ENCODE data around the gene P2RY8.
"Not testable (repeated sequence)": the region's sequence is repeated elsewhere in the genome, so short reads cannot be mapped to it uniquely, and the experiment has no call there.

Gene P2RY8

DNA sequence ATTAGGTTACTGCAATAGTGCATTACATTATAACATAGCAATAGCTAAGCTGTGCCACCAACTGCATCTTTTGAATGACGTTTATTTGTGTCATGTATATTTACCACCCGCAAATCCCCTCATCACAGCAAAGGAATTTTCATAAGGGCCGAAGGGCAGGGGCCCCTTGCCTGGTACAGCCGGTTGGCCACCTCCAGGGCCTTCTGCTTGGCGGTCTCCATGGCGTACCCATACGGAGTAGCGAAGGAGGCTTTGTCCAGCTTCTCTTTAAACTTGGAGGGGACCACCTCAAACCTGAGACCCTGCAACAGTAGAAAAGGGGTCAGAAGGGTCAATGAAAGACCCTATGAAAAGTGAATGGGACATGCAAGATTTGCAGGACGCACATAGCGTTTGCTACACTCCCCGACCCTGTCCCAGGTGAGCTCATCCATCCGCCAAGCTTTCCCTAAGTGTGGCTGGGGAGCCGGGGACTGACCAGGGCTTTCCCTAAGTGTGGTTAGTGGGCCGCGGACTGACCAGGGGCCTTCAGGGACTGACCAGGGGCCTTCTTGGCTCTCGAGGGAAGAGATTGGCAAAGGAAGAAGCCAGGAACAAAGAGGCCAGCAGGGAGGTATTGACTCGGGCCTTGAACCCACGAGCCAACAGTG is 94.8 kb downstream of the P2RY8 start:
- Histone ChIP-seq H3K4me1 (peaks cover 5% of the 10 kb centered on the region; the same call in 1 of the 2 replicates), H3K9ac (no peak overlapping the region), H3K4me3 (no peak overlapping the region), H3K4me2 (no peak overlapping the region), H3K27ac (no peak overlapping the region), H3K9me3 (peaks cover 83% of the 10 kb centered on the region), H4K20me1 (peaks cover 9% of the 10 kb centered on the region; the same call in 1 of the 2 replicates), H3K36me3 (peaks cover 88% of the 10 kb centered on the region), H3K27me3 (no peaks in the 10 kb centered on the region)
- TF ChIP-seq Cebpa-rat (IDR thresholded peaks at IDR 0.05) = no peak

DNA sequence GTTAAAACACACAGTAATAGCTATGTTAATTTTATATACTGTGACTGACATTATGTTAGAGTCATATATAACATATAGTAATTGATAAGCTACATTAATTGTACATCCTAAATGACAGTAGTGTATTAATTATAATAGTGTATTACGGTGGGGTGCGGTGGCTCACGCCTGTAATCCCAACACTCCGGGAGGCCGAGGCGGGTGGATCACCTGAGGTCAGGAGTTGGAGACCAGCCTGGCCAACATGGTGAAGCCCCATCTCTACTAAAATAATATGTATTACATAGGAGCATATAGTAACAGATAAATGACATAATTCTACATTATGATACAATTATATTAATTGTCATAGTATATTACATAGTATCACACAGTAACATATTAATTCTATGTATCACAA is 96.5 kb downstream of the P2RY8 start:
- H3K4me2 ChIP-seq = no peak overlapping the region
- H3K9me3 ChIP-seq = peaks cover 74% of the 10 kb centered on the region
- no peaks in the 10 kb centered on the region for H3K4me1 ChIP-seq
- peaks cover 94% of the 10 kb centered on the region for H3K36me3 ChIP-seq
- H4K20me1 ChIP-seq = peaks cover 9% of the 10 kb centered on the region; the same call in 1 of the 2 replicates
- no peaks in the 10 kb centered on the region for H3K27me3 ChIP-seq
- H3K9ac ChIP-seq = no peak overlapping the region
- H3K4me3 ChIP-seq = no peak overlapping the region
- H3K27ac ChIP-seq = no peak overlapping the region
- TF ChIP-seq Cebpa-rat (IDR thresholded peaks at IDR 0.05) = no peak

DNA sequence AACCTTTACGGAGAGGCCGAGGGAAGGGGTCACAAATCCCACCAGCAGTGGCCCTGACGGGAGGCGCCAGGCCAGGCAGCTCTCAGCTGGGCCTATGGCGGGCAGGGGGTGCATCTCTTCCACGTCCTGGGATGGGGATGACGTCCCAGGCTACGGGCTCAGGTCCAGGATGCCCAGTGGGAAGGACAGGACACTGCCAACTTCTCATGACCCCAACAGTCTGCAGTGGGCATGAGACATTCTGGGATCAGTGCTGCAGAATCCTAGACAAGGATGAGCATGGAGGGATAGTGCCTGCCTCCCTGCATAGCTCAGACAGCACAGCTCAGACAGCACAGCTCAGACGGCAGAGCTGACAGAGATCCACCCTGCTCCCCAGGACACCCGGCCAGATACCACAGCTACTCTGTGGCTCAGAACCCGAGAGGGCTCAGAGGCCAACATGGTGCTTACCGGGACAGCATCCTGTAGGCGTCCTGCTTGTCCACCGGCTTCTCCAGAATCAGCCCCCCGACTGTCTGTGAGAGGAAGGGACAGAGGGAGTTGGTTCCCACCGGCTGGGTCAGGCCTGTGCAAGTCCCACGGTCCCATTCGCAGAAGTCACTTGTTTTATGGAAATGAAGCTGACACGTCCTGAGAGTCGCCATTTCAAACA is 101.6 kb downstream of the P2RY8 start:
- peaks cover 88% of the 10 kb centered on the region for H3K36me3 ChIP-seq
- H3K4me3 ChIP-seq = no peak overlapping the region
- TF ChIP-seq Cebpa-rat (IDR thresholded peaks at IDR 0.05) = no peak

DNA sequence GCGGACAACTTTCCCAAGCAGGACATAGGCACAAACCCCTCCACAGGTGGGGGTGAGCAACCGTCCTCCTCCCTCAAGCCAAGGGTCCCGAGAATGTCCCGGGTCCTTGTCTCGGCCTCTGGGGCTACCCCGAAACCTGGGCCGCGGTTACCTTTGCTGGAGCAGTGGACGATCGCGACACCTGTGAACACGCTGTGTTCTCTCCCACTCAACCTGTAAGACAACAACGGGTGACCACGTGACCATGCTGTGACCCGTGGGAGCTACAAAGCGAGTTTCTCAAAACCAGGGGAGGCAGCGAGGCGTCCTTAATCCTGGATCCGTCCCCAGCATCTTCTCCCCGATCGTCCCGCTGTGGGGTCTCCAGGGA is 102.1 kb downstream of the P2RY8 start:
- H3K4me3 ChIP-seq = no peak overlapping the region
- H3K9ac ChIP-seq = no peak overlapping the region
- peaks cover 30% of the 10 kb centered on the region for H3K9me3 ChIP-seq
- no peaks in the 10 kb centered on the region for H3K4me1 ChIP-seq
- no peak overlapping the region for H3K27ac ChIP-seq
- no peaks in the 10 kb centered on the region for H4K20me1 ChIP-seq
- no peaks in the 10 kb centered on the region for H3K27me3 ChIP-seq
- no peak for TF ChIP-seq Cebpa-rat (IDR thresholded peaks at IDR 0.05)
- H3K36me3 ChIP-seq = peaks cover 88% of the 10 kb centered on the region
- no peak overlapping the region for H3K4me2 ChIP-seq

More for the DNA sequence above, 101.6 kb downstream of the P2RY8 start:
- no peaks in the 10 kb centered on the region for H3K27me3 ChIP-seq
- no peaks in the 10 kb centered on the region for H4K20me1 ChIP-seq
- no peaks in the 10 kb centered on the region for H3K4me1 ChIP-seq
- H3K4me2 ChIP-seq = no peak overlapping the region
- H3K9me3 ChIP-seq = peaks cover 35% of the 10 kb centered on the region
- no peak overlapping the region for H3K9ac ChIP-seq
- no peak overlapping the region for H3K27ac ChIP-seq

DNA sequence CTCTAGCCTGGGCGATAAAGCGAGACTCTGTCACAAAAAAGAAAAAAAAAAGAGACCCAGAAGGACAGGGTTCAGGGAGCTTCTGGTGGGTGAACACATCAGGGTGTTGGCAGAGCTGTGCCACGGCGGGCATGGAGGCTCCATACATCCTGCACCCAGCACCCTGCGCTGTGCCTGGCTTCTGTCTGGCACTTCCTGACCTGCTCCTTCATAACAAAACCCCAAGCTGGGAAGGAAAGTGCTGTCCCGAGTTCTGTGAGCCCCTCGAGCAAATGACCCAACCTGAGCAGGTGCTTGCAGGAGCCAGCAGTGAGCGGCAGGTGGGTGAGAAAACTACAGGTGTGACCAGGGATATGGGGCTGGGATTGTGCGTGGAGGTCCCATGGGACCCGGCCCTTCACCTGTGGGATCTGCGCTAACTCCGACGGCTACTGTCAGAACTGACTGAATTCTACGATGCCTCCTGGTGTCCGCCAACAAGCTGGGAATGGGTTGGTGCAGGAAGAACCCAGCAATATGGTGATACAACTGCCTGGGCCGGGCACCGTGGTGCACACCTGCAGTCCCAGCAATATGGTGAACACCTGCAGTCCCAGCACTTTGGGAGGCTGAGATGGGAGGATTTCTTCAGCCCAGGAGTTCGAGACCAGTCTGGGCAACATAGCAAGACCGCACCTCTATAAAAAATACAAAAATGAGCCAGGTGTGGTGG is 103.2 kb downstream of the P2RY8 start:
- peaks cover 20% of the 10 kb centered on the region for H3K9me3 ChIP-seq
- H3K27ac ChIP-seq = no peak overlapping the region
- no peaks in the 10 kb centered on the region for H4K20me1 ChIP-seq
- H3K36me3 ChIP-seq = peaks cover 81% of the 10 kb centered on the region
- H3K4me2 ChIP-seq = no peak overlapping the region
- no peaks in the 10 kb centered on the region for H3K4me1 ChIP-seq
- H3K4me3 ChIP-seq = no peak overlapping the region
- H3K9ac ChIP-seq = no peak overlapping the region
- H3K27me3 ChIP-seq = no peaks in the 10 kb centered on the region
- TF ChIP-seq Cebpa-rat (IDR thresholded peaks at IDR 0.05) = no peak

DNA sequence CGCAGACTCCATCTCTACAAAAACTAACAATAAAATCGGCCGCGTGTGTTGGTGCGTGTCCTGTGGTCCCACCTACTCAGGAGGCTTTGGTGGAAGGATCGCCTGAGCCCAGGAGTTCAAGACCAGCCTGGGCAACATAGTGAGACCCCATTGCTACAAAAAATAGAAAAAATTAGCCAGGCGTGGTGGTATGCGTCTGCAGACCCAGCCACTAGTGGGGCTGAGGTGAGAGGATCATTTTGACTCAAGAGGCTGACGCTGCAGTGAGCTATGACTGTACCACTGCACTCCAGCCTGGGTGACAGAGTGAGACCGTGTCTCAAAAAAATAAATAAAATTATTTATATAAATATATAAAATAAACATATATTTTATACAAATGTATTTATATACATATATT is 106.5 kb downstream of the P2RY8 start:
- Histone ChIP-seq H3K4me2 (no peak overlapping the region), H3K9me3 (peaks cover 7% of the 10 kb centered on the region), H3K36me3 (peaks cover 77% of the 10 kb centered on the region), H3K9ac (no peak overlapping the region), H3K4me1 (no peaks in the 10 kb centered on the region), H3K27ac (no peak overlapping the region), H4K20me1 (no peaks in the 10 kb centered on the region), H3K27me3 (no peaks in the 10 kb centered on the region), H3K4me3 (no peak overlapping the region)
- no peak for TF ChIP-seq Cebpa-rat (IDR thresholded peaks at IDR 0.05)

DNA sequence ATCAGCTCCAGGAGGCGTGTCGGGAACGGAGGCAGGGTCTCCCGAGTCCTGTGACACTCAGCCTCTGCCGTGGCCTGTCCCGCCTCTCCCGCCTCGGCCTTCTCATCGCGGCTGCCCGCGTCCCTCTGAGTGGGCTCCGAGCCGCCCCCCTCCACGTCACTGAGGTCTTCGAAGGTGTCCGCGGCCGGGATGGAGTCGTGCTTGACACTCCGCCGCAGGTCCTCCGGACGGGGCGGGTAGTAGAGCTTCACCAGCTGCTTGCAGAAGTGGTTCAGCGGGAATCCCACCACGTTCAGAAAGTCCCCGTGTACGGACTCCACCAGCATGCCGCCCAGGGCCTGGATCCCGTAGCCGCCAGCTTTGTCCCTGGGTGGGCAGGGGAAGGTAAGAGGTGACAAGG is 109.2 kb downstream of the P2RY8 start:
- Histone ChIP-seq H4K20me1 (no peaks in the 10 kb centered on the region), H3K36me3 (peaks cover 70% of the 10 kb centered on the region), H3K4me1 (no peaks in the 10 kb centered on the region), H3K27me3 (no peaks in the 10 kb centered on the region), H3K4me2 (no peak overlapping the region), H3K9me3 (peaks cover 29% of the 10 kb centered on the region), H3K27ac (no peak overlapping the region), H3K9ac (no peak overlapping the region), H3K4me3 (no peak overlapping the region)
- TF ChIP-seq Cebpa-rat (IDR thresholded peaks at IDR 0.05) = no peak

DNA sequence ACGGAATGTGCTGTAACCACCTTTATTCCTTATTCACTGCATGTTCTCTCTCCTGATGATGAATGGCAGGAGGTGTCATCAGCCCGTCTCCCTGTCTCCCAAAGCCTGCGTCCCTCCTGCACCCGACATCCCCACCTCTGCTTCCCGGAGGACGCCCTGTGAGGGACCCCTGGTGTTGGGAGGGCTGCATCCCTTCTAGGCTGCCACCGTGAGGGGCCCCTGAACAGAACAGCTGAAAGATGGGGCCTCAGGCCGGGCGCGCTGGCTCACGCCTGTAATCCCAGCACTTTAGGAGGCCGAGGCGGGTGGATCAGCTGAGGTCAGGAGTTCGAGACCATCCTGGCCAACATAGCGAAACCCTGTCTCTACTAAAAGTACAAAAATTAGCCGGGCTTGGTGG is 110.7 kb downstream of the P2RY8 start:
- H3K27me3 ChIP-seq, H3K4me3 ChIP-seq, H3K9ac ChIP-seq, H3K4me1 ChIP-seq, H3K4me2 ChIP-seq, H4K20me1 ChIP-seq, H3K27ac ChIP-seq: not testable (repeated sequence)
- Histone ChIP-seq H3K36me3 (peaks cover 73% of the 10 kb centered on the region), H3K9me3 (peaks cover 44% of the 10 kb centered on the region)

DNA sequence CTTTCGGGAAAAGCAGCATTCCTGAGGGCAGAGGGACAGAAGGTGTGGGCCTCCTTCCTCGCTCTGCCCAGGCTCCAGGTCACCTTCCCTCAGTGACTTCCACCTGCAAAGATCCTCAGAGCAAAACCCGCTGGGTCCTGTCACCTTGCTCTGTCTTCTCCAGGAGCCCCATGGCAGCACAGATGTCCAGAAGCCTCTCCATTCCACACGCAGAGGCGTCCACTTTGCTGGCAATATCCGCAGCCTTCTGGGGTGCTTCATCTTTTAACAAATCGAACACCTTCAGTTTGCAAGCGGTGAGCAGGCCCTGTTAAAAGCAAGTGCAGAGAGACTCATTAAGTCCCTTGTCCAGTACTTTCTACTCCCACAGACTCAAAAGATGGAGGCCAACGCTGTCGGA is 111.6 kb downstream of the P2RY8 start:
- TF ChIP-seq Cebpa-rat (IDR thresholded peaks at IDR 0.05) = no peak
- Histone ChIP-seq H3K27me3 (no peaks in the 10 kb centered on the region), H3K4me2 (no peak overlapping the region), H4K20me1 (no peaks in the 10 kb centered on the region), H3K36me3 (peaks cover 80% of the 10 kb centered on the region), H3K9ac (no peak overlapping the region), H3K4me3 (no peak overlapping the region), H3K4me1 (peaks cover 3% of the 10 kb centered on the region; the same call in 1 of the 2 replicates), H3K9me3 (peaks cover 46% of the 10 kb centered on the region), H3K27ac (no peak overlapping the region)

DNA sequence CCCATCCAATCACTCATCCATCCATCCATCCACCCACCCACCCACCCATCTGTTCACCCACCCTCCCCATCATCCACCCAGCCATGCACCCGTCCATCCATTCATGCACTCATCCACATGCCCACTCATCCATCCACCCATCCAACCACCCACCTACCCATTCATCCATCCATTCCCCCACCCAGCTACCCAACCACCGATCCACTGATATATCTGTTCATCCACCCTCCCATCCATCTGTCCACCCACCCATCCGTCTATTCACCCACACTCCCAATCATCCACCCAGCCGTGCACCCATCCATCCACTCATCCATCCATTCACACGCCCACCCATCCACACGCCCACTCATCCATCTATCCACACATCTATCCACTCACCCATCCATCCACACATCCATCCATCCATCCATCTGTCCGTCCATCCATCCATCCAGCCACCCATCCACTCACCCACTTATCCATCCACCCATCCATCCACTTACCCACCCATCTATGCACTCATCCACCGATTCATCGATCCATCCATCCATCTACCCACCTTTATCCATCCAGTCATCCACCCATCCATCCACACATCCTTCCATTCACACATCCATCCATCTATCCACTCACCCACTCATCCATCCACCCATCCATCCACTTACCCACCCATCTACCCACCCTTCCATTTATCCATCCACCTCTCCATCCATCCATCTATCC is 112.7 kb downstream of the P2RY8 start:
- Histone ChIP-seq H3K27ac (no peak overlapping the region), H3K36me3 (peaks cover 82% of the 10 kb centered on the region), H3K9me3 (peaks cover 46% of the 10 kb centered on the region), H3K9ac (no peak overlapping the region), H3K4me2 (no peak overlapping the region), H3K4me3 (no peak overlapping the region), H3K27me3 (no peaks in the 10 kb centered on the region), H4K20me1 (no peaks in the 10 kb centered on the region), H3K4me1 (peaks cover 11% of the 10 kb centered on the region)
- TF ChIP-seq Cebpa-rat (IDR thresholded peaks at IDR 0.05) = no peak
